Thyroid gland (tissue), 4 donors: ENCODE data around the gene EZH1. TPM values are rescaled to one million over a fixed set of nuclear protein-coding genes. Genes with fewer than 3 reads are reported as not detected.

Experiments
- DNase-seq, 2 donors: peaks; one replicate each; pipeline ENCODE4 v3.0.0-alpha.2; 2019
- H3K27ac ChIP-seq, 3 donors: fragments of 200-600 bp; sonication (generic); 1 replicate in 2 of 3; 2 replicates in 1 of 3; pipeline ENCODE4 v1.5.1; 2016 to 2019; ENCODE audit warnings: mild to moderate bottlenecking in 1 of 3, moderate library complexity in 1 of 3
- H3K27me3 ChIP-seq: fragments of 200-600 bp; sonication (generic); one replicate; pipeline ENCODE4 v1.5.1; 2019
- H3K36me3 ChIP-seq, 2 donors: fragments of 200-600 bp; sonication (generic); one replicate each; pipeline ENCODE4 v1.5.1; 2016 to 2019
- H3K4me1 ChIP-seq, 2 donors: fragments of 200-600 bp; sonication (generic); one replicate each; pipeline ENCODE4 v1.5.1; 2017 to 2019
- H3K4me3 ChIP-seq, 3 donors: fragments of 200-600 bp; sonication (generic); replicated peaks in 1 of 3; 1 replicate in 2 of 3; 2 replicates in 1 of 3; pipeline ENCODE4 v1.5.1; 2016; ENCODE audit warnings: mild to moderate bottlenecking in 1 of 3
- H3K9me3 ChIP-seq: fragments of 200-600 bp; sonication (generic); one replicate; pipeline ENCODE4 v1.5.1; 2017
- POLR2A ChIP-seq, 2 donors: fragments of 450-650 bp; IDR thresholded peaks; one replicate each; pipeline ENCODE4 v1.6.1; 2017; ENCODE audit warnings: antibody characterized with exemption in 2 of 2, mild to moderate bottlenecking in 2 of 2, moderate library complexity in 1 of 2
- WGBS, 2 donors: methylation state at CpG; one replicate each; pipeline ENCODE4 v1.1.5; 2017; 5-methylcytosine and 5-hydroxymethylcytosine counted together
- intact Hi-C: fragments of 100-400 bp; cut with DNase I; formaldehyde crosslinking; loops from one replicate; pipeline ENCODE4 v1.15.1; 2023
- total RNA-seq, 4 donors: library from RNA; depleted of rRNA; stranded (reverse); fragments of >200 nt; gene quantifications; one replicate each; pipeline ENCODE4 v1.2.3, GENCODE V29; 2016
- TF ChIP-seq, protein P1 (sequence below), 6 experiments: fragments of 200-600 bp in 3 of 6; fragments of 450-650 bp in 3 of 6; sonication (generic) in 3 of 6; IDR thresholded peaks; one replicate each; pipeline ENCODE4 v1.5.1; 2016 to 2019; ENCODE audit warnings: antibody characterized with exemption in 6 of 6, mild to moderate bottlenecking in 2 of 6, inconsistent platforms in 1 of 6, moderate library complexity in 1 of 6

Gene EZH1
- total RNA-seq, 4 donors from 2014 or later, result 39.3 to 69.2 (median 56.4) TPM

DNA sequence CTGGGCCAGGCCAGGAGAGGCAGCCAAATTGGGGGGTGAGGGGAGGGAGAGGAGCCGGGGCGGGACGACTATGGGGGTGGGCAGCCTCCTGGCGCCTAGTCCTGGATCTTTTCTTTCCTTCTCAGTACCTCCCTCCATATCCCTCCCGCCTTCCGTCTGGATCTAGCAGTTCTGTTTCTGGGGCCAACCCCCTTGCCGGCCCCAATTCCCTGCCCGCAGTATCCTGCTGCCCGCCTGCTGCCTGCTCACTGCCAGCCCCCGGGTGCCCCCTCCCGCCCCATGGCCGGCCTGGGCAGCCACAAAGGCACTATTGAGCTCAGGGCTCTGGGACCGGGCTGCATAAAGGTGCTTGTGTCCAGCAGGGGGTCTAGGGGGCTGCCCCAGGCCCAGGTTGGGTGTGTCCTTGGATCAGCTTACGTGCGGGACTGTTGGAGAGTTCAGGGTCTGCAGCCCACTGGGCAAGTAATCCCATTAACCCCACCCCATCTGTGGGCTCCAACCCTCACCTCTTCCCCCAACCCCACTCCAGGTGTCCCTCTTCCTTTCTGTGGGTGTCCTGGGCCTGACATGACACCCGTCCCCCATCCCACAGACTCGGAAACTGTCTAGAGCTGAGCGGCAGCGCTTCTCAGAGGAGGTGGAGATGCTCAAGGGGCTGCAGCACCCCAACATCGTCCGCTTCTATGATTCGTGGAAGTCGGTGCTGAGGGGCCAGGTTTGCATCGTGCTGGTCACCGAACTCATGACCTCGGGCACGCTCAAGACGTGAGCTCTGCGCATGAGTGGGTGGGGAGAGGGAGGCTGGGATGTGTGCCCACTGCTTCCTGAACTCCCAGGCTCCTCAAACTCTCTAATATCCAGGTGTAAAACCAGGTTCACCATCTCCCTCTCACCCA is 37.6 kb upstream of the EZH1 start:
- 16 to 44% methylated on average over 19 to 22 of the region's 29 CpGs for WGBS, 2 donors
- intact Hi-C loops, result no loop called here
- H3K36me3 ChIP-seq, result peaks cover 13 to 22% of the 10 kb centered on the region in 2 donors
- H3K4me3 ChIP-seq, result no peak overlapping the region
- H3K27ac ChIP-seq, result no peak overlapping the region
- peaks cover 3 to 41% of the 10 kb centered on the region in 2 donors for H3K4me1 ChIP-seq
- peaks cover 17% of the 10 kb centered on the region for H3K27me3 ChIP-seq
- DNase-seq, result no peak
- TF ChIP-seq, protein P1, sequence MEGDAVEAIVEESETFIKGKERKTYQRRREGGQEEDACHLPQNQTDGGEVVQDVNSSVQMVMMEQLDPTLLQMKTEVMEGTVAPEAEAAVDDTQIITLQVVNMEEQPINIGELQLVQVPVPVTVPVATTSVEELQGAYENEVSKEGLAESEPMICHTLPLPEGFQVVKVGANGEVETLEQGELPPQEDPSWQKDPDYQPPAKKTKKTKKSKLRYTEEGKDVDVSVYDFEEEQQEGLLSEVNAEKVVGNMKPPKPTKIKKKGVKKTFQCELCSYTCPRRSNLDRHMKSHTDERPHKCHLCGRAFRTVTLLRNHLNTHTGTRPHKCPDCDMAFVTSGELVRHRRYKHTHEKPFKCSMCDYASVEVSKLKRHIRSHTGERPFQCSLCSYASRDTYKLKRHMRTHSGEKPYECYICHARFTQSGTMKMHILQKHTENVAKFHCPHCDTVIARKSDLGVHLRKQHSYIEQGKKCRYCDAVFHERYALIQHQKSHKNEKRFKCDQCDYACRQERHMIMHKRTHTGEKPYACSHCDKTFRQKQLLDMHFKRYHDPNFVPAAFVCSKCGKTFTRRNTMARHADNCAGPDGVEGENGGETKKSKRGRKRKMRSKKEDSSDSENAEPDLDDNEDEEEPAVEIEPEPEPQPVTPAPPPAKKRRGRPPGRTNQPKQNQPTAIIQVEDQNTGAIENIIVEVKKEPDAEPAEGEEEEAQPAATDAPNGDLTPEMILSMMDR (IDR thresholded peaks at IDR 0.05), result no peak
- TF ChIP-seq POLR2A (IDR thresholded peaks at IDR 0.05), result no peak
- no peaks in the 10 kb centered on the region for H3K9me3 ChIP-seq

DNA sequence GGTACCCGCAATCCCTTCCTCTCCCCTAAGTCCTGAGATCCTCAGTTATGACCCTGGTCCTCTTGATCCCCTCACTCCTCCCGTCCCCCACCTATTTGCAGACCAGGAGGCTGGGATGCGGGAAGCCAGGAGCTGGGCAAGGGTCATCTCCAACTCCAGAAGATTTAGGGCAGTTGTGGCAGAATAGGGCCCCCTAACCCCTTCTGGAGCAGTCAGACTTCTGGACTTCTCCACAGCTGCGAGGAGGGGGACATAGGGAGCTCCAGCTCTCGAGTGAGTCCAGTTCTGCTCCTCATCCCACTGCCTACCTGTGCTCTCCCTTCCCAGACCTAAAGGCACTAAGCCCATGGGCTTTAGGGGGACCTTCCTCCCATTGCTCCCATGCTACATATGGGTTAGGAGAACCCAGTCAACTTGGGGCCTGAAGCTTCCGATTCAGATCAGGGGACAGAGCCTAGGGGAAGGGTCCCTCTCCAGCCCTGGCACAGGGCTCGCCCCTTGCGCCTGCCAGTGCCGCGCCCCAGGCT is 36.9 kb upstream of the EZH1 start:
- H3K9me3 ChIP-seq, result no peaks in the 10 kb centered on the region
- H3K4me3 ChIP-seq, result no peak overlapping the region
- H3K4me1 ChIP-seq, result peaks cover 3 to 41% of the 10 kb centered on the region in 2 donors
- DNase-seq, result no peak
- TF ChIP-seq, protein P1 (IDR thresholded peaks at IDR 0.05), result no peak
- TF ChIP-seq POLR2A (IDR thresholded peaks at IDR 0.05), result no peak
- peaks cover 17% of the 10 kb centered on the region for H3K27me3 ChIP-seq
- no peak overlapping the region for H3K27ac ChIP-seq
- intact Hi-C loops, result no loop called here
- H3K36me3 ChIP-seq, result peaks cover 16 to 29% of the 10 kb centered on the region in 2 donors
- 32 to 60% methylated on average over 3 to 8 of the region's 10 CpGs for WGBS, 2 donors

DNA sequence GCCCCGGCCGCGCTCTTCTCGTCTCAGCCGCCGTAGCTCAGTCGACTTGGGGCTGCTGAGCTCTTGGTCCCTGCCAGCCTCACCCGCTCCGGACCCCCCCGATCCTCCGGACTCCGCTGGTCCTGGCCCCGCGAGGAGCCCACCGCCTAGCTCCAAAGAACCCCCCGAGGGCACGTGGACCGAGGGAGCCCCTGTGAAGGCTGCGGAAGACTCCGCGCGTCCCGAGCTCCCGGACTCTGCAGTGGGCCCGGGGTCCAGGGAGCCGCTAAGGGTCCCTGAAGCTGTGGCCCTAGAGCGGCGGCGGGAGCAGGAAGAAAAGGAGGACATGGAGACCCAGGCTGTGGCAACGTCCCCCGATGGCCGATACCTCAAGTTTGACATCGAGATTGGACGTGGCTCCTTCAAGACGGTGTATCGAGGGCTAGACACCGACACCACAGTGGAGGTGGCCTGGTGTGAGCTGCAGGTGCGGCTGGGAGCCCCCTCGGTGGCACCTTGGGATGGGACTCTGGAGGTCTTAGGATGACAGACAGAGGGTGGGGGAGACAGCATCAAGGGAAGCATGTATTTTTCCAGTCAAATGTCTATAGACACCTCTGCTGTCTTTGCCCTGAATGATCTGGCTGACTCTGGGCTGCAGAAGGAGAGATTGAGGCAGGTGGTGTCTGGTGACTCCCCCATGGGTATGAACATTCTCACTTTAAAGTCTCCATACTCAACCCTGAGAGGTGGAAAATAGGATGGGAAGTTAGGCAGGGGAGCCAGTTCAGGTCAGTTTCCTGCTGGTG is 36.2 kb upstream of the EZH1 start:
- peak overlapping the region in 1 of 3 donors; percentile 4 for H3K4me3 ChIP-seq
- no peaks in the 10 kb centered on the region for H3K9me3 ChIP-seq
- peaks cover 17% of the 10 kb centered on the region for H3K27me3 ChIP-seq
- peaks cover 22 to 30% of the 10 kb centered on the region in 2 donors for H3K36me3 ChIP-seq
- no peak overlapping the region for H3K27ac ChIP-seq
- H3K4me1 ChIP-seq, result peaks cover 3 to 41% of the 10 kb centered on the region in 2 donors
- WGBS, 2 donors, result 0 to 8% methylated on average over 2 to 21 of the region's 39 CpGs
- no peak for DNase-seq
- TF ChIP-seq, protein P1 (IDR thresholded peaks at IDR 0.05), result no peak
- TF ChIP-seq POLR2A (IDR thresholded peaks at IDR 0.05), result no peak
- intact Hi-C loops, result no loop called here

DNA sequence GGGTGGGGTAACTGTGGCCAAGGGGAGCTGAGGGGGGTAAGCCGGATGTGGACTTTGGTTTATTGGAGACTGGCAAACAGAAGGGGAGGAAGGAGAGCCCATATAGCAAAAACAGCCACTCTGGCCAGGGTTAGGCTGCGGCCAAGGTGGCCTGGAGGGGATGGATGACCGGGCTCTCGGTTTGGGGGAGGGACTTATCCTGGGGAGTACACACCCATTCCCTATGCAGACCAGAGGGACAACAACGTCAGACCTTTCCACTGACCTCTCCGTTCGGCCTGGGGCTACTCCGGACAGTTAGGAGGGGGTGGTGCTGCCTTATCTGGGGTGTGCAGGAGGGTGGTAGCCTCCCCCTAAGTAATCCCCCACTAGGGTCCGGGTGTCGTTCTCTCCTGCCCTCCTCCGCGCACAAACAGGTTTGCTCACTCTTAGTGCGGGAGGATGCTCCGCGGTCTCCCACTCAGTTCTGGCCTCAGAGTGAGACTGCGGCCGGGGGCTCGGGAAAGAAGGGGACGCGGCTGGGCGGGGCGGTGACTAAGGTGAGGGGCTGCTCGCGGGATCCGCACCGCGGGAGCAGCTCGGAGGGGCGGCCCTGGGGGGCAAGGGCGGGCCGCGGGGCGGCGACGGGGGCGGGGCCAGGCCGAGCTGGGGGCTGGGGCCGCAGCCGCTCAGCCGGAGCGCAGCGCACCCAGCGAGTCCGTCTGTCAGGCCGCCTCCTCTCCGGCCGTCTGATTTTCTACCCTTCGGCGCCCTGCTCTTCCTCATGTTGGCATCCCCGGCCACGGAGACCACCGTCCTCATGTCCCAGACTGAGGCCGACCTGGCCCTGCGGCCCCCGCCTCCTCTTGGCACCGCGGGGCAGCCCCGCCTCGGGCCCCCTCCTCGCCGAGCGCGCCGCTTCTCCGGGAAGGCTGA is 35.4 kb upstream of the EZH1 start, which contains the start of gene WNK4:
Gene WNK4 (plus strand): TSS at position 675 of the 915 bp plus-strand sequence. CDS start 89 bp downstream, at position 764.
- TF ChIP-seq POLR2A (IDR thresholded peaks at IDR 0.05), result no peak
- TF ChIP-seq, protein P1 (IDR thresholded peaks at IDR 0.05), result no peak
- no peak for DNase-seq
- H3K4me1 ChIP-seq, result peaks cover 3 to 38% of the 10 kb centered on the region in 2 donors
- peaks cover 17% of the 10 kb centered on the region for H3K27me3 ChIP-seq
- no peak within 1 kb of the TSS for H3K27ac ChIP-seq
- no peaks in the 10 kb centered on the region for H3K9me3 ChIP-seq
- 15 to 32% methylated on average over 12 to 30 of the region's 65 CpGs for WGBS, 2 donors
- peaks cover 26 to 30% of the 10 kb centered on the region in 2 donors for H3K36me3 ChIP-seq
- intact Hi-C loops, result no loop called here
- H3K4me3 ChIP-seq, result peak within 1 kb of the TSS in 1 of 3 donors; percentile 4
